ENCODE data around the gene MSRB3. TPM values are rescaled to one million over a fixed set of nuclear protein-coding genes. Genes with fewer than 3 reads are reported as not detected.

MSRB3 gene
- 4.9 and 6.9 TPM in 2 replicates for total RNA-seq (2014; rRNA removed; shearing (Covaris generic))

GRCh38 chr12:65278576-65279368 lies at the start of gene MSRB3:
MSRB3 (plus strand) TSS chr12:65278683; CDS start chr12:65308580, 29,897 bp downstream.

Other genes with a start within 250 kb of the MSRB3 start
- gene WIF1, start 157.4 kb upstream of the MSRB3 start, total RNA-seq (2014; rRNA removed; shearing (Covaris generic)), result not detected in 2 replicates
- gene LEMD3, start 109.1 kb upstream of the MSRB3 start, total RNA-seq (2014; rRNA removed; shearing (Covaris generic)), result 41.0 and 58.1 TPM in 2 replicates